Measurements from ENCODE around the gene ADAMTS3.
A peak's percentile ranks its signal among the peaks of the same experiment; 100 is the strongest.

Gene ADAMTS3

DNA sequence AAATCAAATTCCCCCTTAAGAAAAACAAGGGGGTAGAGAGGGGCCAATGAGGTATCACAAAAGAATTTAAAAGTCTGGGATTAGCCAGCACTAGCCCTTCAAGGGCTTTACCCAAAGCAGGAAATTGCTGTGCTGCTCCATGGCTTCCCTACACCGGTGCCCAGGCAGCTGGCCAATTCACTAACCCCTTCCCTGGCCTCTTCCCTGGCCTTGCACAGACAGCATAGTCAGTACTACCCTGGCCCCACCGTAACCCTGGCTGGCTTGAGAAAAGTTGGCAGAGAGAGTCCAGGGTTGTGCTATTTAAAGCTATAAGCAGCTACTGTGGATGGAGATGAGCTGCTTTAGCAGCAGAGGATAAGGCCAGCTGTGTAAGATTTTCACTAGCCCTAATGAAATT lies 43.1 kb downstream of the ADAMTS3 start:
- TF ChIP-seq, protein P1, sequence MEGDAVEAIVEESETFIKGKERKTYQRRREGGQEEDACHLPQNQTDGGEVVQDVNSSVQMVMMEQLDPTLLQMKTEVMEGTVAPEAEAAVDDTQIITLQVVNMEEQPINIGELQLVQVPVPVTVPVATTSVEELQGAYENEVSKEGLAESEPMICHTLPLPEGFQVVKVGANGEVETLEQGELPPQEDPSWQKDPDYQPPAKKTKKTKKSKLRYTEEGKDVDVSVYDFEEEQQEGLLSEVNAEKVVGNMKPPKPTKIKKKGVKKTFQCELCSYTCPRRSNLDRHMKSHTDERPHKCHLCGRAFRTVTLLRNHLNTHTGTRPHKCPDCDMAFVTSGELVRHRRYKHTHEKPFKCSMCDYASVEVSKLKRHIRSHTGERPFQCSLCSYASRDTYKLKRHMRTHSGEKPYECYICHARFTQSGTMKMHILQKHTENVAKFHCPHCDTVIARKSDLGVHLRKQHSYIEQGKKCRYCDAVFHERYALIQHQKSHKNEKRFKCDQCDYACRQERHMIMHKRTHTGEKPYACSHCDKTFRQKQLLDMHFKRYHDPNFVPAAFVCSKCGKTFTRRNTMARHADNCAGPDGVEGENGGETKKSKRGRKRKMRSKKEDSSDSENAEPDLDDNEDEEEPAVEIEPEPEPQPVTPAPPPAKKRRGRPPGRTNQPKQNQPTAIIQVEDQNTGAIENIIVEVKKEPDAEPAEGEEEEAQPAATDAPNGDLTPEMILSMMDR (IDR thresholded peaks at IDR 0.05): no peak

DNA sequence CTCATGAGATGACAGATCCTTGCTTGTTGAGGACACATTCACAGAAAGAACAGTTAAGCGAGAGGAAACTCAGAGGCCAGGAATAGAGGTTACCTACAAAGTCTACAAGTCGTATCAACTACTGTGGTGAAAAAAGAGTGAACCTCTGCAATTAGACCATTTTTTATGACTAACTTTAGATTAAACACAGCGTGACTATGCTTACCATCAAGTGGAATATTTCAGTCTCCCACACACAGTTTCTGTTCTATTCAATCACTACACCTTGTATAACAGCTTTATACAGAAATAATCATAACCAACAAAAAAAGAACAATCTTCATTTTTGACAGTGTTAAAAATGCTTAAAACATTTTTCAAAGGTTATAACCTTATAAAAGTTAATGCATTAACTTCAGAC lies 46.6 kb downstream of the ADAMTS3 start:
- TF ChIP-seq, protein P1 (IDR thresholded peaks at IDR 0.05): no peak

DNA sequence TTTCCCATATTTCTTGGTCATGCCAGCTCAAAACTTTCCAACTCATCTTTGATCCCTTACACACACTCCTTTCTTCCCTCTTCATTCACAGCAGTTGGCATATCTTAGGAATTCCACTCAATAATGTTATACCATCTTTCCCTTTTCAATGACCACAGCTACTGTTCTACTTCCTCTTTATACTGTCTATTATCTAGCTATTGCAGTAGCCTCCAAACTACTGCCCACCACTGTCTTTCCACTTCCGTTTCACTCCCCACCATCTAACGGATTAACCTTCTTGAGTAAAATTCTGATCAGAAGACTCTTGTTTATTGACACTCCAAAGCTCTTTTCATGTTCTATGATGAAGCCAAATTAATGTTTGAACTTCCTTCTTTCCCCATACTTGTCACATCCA lies 55.8 kb downstream of the ADAMTS3 start:
- TF ChIP-seq, protein P1 (IDR thresholded peaks at IDR 0.05): no peak

DNA sequence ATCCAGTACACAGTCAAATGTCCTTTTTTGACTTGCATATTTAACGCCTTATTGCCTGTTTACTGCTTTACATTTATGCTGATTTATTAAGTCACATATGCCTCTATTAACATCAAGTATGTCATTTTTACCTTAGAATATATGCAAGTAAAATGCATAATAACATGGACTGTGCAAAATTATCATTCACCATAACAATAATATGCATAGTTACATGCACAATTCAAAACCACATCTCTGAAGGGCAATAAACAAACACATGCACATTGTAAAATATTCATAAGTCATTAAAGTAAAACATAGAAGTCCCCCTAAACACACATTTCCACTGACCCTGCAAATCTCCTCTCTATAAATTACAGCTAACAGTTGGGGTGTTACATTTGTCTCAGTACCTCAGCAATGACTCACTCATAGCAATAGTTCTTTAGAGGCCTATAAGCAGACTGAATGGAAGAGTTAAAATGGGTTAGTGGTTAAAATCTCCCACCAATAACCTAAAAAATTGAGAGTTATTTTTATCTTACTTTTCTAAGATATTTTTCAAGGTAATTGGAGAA lies 61.1 kb downstream of the ADAMTS3 start:
- TF ChIP-seq, protein P1 (IDR thresholded peaks at IDR 0.05): no peak

DNA sequence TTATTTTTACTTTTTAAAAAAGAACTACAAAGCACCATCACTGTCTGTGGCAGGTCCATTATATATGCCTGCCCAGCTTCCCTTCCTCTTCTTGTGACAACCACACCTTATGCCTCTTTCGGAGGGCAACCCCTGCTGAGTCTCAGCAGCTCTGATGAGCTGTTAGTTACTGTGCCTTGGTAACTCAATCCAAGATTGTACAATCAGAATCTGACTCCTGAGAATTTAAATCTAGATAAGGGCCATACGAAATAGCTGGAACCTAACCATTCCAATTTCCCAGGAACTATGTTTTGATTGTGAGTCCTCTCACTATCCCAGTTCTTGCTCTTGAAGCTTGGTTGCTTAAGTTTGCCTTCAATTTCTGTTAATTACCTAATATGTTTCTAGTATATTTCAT lies 61.9 kb downstream of the ADAMTS3 start:
- TF ChIP-seq, protein P1 (IDR thresholded peaks at IDR 0.05): no peak

DNA sequence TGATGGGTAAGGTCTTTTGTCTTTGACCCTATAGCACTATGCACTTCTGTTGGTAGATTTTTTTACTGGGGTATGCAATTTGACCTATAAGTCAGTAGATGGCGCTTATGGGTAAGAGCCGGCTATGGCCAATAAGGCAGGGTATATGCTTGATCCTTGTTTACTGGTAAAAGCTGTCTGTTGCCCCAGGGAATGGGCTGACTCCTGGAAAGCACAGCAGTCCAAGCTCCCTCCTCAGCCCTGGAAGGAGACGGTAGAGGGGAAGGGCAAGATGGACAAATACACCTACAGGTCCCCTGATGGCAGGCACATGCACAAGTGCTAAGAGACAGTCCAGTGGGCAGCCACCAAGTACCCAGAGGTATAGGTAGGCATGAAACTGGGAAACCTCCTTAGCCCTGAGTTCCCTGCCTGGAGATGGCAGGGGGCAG lies 63.7 kb downstream of the ADAMTS3 start:
- TF ChIP-seq, protein P1 (IDR thresholded peaks at IDR 0.05): peak; percentile 81

DNA sequence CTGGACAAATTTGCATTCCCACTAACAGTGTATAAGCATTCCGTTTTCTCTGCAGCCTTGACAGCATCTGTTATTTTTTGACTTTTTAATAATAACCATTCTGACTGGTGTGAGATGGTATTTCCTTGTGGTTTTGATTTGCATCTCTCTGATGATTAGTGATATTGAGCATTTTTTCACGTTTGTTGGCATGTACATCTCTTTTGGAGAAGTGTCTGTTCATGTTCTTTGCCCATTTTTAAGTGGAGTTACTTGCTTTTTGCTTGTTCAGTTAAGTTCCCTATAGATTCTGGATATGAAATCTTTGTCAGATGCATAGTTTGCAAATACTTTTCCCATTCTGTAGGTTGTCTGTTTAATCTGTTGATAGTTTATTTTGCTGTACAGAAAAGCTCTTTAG lies 68.8 kb downstream of the ADAMTS3 start:
- TF ChIP-seq, protein P1 (IDR thresholded peaks at IDR 0.05): no peak

DNA sequence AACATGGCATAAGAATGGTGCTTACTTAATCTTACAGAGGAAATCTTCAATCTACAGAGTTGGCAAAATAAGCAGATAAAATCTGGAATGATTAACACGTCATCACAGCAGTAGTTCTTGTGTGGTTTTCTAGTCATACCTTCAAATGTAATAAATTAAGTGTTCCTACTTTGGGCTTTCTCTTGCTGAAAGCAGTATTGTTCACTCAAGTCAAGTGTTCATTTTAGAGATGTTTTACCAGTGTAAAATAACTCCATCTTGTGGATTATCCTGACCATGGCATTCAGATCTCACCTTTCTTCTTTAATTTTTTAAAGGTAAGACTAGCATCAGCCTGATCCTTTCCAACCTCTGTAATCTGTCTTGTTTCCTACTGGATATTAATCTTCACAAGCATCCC lies 72.9 kb downstream of the ADAMTS3 start:
- TF ChIP-seq, protein P1 (IDR thresholded peaks at IDR 0.05): peak; percentile 55

All from LNCAP (cell line).